Measurements from ENCODE around the gene CREM. TPM values are rescaled to one million over a fixed set of nuclear protein-coding genes. Genes with fewer than 3 reads are reported as not detected.

Gene CREM
- total and polyA plus RNA-seq, 2 experiments from 2014 or later: 40.9 to 43.8 TPM

DNA sequence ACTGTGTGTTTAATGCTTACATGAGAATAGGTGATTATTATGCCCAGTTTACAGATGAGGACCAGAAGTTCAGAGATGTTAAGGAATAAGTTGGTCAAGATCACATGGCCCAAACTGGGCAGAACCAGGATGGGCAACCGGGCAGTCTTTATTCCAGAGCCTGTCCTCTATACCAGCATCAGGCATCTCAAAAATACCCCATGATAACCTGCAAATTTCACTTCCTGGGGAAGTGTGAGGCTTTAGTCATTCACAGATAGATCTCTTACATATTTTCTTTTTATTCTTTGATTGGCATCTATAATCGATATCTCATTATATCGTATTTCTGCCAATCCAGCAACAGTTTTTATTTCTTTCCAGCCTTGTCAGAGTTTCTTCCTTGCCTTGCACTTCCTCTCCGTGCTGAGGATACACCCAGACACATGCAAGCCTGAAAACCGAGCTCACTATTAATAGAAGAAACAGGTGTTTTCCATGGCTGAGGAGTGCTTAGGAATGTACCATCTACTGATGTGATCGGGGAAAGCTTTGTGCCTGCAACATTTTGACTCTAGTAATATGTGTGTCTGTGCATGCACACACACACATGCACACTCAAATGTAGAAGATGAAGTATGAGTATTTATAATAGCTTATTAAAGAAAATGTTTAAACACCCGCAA lies 82.4 kb downstream of the CREM start (continued):
- TF ChIP-seq, protein P1, sequence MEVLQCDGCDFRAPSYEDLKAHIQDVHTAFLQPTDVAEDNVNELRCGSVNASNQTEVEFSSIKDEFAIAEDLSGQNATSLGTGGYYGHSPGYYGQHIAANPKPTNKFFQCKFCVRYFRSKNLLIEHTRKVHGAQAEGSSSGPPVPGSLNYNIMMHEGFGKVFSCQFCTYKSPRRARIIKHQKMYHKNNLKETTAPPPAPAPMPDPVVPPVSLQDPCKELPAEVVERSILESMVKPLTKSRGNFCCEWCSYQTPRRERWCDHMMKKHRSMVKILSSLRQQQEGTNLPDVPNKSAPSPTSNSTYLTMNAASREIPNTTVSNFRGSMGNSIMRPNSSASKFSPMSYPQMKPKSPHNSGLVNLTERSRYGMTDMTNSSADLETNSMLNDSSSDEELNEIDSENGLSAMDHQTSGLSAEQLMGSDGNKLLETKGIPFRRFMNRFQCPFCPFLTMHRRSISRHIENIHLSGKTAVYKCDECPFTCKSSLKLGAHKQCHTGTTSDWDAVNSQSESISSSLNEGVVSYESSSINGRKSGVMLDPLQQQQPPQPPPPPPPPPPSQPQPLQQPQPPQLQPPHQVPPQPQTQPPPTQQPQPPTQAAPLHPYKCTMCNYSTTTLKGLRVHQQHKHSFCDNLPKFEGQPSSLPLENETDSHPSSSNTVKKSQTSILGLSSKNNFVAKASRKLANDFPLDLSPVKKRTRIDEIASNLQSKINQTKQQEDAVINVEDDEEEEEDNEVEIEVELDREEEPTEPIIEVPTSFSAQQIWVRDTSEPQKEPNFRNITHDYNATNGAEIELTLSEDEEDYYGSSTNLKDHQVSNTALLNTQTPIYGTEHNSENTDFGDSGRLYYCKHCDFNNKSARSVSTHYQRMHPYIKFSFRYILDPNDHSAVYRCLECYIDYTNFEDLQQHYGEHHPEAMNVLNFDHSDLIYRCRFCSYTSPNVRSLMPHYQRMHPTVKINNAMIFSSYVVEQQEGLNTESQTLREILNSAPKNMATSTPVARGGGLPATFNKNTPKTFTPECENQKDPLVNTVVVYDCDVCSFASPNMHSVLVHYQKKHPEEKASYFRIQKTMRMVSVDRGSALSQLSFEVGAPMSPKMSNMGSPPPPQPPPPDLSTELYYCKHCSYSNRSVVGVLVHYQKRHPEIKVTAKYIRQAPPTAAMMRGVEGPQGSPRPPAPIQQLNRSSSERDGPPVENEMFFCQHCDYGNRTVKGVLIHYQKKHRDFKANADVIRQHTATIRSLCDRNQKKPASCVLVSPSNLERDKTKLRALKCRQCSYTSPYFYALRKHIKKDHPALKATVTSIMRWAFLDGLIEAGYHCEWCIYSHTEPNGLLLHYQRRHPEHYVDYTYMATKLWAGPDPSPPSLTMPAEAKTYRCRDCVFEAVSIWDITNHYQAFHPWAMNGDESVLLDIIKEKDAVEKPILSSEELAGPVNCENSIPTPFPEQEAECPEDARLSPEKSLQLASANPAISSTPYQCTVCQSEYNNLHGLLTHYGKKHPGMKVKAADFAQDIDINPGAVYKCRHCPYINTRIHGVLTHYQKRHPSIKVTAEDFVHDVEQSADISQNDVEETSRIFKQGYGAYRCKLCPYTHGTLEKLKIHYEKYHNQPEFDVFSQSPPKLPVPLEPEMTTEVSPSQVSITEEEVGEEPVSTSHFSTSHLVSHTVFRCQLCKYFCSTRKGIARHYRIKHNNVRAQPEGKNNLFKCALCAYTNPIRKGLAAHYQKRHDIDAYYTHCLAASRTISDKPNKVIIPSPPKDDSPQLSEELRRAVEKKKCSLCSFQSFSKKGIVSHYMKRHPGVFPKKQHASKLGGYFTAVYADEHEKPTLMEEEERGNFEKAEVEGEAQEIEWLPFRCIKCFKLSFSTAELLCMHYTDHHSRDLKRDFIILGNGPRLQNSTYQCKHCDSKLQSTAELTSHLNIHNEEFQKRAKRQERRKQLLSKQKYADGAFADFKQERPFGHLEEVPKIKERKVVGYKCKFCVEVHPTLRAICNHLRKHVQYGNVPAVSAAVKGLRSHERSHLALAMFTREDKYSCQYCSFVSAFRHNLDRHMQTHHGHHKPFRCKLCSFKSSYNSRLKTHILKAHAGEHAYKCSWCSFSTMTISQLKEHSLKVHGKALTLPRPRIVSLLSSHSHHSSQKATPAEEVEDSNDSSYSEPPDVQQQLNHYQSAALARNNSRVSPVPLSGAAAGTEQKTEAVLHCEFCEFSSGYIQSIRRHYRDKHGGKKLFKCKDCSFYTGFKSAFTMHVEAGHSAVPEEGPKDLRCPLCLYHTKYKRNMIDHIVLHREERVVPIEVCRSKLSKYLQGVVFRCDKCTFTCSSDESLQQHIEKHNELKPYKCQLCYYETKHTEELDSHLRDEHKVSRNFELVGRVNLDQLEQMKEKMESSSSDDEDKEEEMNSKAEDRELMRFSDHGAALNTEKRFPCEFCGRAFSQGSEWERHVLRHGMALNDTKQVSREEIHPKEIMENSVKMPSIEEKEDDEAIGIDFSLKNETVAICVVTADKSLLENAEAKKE (CRISPR knock-in tag; IDR thresholded peaks at IDR 0.05): no peak
- TF ChIP-seq CREB1 (CRISPR knock-in tag; IDR thresholded peaks at IDR 0.05; ENCODE audit: low read depth): no peak

DNA sequence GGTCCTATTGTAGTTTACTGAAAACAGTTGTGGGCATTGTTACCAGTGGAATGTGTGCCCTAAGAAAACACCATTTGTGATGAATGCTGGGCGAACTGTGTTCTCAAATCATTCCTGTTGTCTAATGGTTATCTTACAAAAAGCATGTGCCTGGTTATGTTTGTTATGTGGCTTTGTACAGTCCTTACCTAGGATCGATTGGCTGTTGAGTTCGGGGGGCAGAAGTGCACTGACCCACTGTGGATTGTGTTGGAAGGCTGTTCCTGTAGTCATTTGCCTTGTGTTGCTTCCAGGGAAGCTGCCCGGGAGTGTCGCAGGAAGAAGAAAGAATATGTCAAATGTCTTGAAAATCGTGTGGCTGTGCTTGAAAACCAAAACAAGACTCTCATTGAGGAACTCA lies 84.3 kb downstream of the CREM start:
- peak overlapping the region; percentile 15; the same call in 1 of the 2 replicates for H3K27ac ChIP-seq (ENCODE audit: low read depth)
- peak overlapping the region; percentile 53 for H3K27ac Mint-ChIP-seq
- H3K36me3 ChIP-seq (ENCODE audit: insufficient read depth): no peaks in the 10 kb centered on the region
- TF ChIP-seq EZH2phosphoT487 (IDR thresholded peaks at IDR 0.05; ENCODE audit: unreplicated experiment) (no peak), ZNF114 (CRISPR knock-in tag; IDR thresholded peaks at IDR 0.05) (no peak), ZNF331 (CRISPR knock-in tag; IDR thresholded peaks at IDR 0.05; ENCODE audit: low read depth) (no peak), POLR2AphosphoS5 (IDR thresholded peaks at IDR 0.05; ENCODE audit: low read depth) (no peak)
- TF ChIP-seq, protein P1 (CRISPR knock-in tag; IDR thresholded peaks at IDR 0.05): no peak
- TF ChIP-seq, protein P2, sequence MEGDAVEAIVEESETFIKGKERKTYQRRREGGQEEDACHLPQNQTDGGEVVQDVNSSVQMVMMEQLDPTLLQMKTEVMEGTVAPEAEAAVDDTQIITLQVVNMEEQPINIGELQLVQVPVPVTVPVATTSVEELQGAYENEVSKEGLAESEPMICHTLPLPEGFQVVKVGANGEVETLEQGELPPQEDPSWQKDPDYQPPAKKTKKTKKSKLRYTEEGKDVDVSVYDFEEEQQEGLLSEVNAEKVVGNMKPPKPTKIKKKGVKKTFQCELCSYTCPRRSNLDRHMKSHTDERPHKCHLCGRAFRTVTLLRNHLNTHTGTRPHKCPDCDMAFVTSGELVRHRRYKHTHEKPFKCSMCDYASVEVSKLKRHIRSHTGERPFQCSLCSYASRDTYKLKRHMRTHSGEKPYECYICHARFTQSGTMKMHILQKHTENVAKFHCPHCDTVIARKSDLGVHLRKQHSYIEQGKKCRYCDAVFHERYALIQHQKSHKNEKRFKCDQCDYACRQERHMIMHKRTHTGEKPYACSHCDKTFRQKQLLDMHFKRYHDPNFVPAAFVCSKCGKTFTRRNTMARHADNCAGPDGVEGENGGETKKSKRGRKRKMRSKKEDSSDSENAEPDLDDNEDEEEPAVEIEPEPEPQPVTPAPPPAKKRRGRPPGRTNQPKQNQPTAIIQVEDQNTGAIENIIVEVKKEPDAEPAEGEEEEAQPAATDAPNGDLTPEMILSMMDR (conservative IDR thresholded peaks at IDR 0.05; ENCODE audit: low read depth in 2 of 2): no peak

More for the DNA sequence above, 84.3 kb downstream of the CREM start:
- H3K9me2 ChIP-seq (ENCODE audit: insufficient read depth): no peaks in the 10 kb centered on the region
- H2AFZ ChIP-seq: no peak overlapping the region
- H3K4me1 Mint-ChIP-seq: peaks cover 46% of the 10 kb centered on the region
- H3F3A ChIP-seq (replicated peaks; ENCODE audit: low read depth): no peaks in the 10 kb centered on the region
- H3K27me3 ChIP-seq (ENCODE audit: insufficient read depth): no peaks in the 10 kb centered on the region
- H3K4me3 Mint-ChIP-seq: no peak overlapping the region
- peaks cover 43% of the 10 kb centered on the region for H3K4me1 ChIP-seq (ENCODE audit: insufficient read depth)
- no peaks in the 10 kb centered on the region for H4K20me1 ChIP-seq (replicated peaks; ENCODE audit: insufficient read depth)
- no peaks in the 10 kb centered on the region for H3K79me2 ChIP-seq (replicated peaks; ENCODE audit: insufficient read depth)
- peaks cover 8% of the 10 kb centered on the region for H3K27me3 Mint-ChIP-seq (ENCODE audit: insufficient read depth, low read depth, poor library complexity)
- ATAC-seq (no peak), DNase-seq (ENCODE audit: low spot score) (no peak)
- no peaks in the 10 kb centered on the region for H3K9me3 Mint-ChIP-seq
- H3K4me3 ChIP-seq: no peak overlapping the region
- H3K4me2 ChIP-seq: peak overlapping the region; percentile 37; the same call in 1 of the 2 replicates
- no peaks in the 10 kb centered on the region; the same call in 2 of the 3 replicates for H3K36me3 Mint-ChIP-seq (ENCODE audit: low read depth)

All from GM23338 (cell line).